Heart left ventricle (tissue), 16 donors: ENCODE data around the gene KMT5B. TPM values are rescaled to one million over a fixed set of nuclear protein-coding genes. Genes with fewer than 3 reads are reported as not detected.

Source experiments
- ATAC-seq, 4 donors: fragments of 200-7000 bp; cut with Tn5 transposase; one replicate each; pipeline ENCODE4 v1.9.1; 2020 to 2022; ENCODE audit warnings: moderate library complexity in 4 of 4, mild to moderate bottlenecking in 3 of 4, moderate number of reproducible peaks in 1 of 4
- DNase-seq, 5 donors: peaks; one replicate each; pipeline ENCODE4 v3.0.0-alpha.2; 2020
- H3K27ac ChIP-seq, 12 donors: fragments of 200-600 bp; sonication (generic) in 4 of 12; one replicate each; pipeline versions ENCODE4 v1.5.0 to v1.8.0; 2016 to 2022; ENCODE audit warnings: mild to moderate bottlenecking in 2 of 12
- H3K27me3 ChIP-seq, 9 donors: fragments of 200-600 bp; sonication (generic) in 2 of 9; one replicate each; pipeline versions ENCODE4 v1.5.1 to v1.8.0; 2016 to 2022; ENCODE audit warnings: mild to moderate bottlenecking in 3 of 9
- H3K36me3 ChIP-seq, 9 donors: fragments of 200-600 bp; sonication (generic) in 2 of 9; one replicate each; pipeline versions ENCODE4 v1.5.0 to v1.8.0; 2018 to 2022; ENCODE audit warnings: mild to moderate bottlenecking in 2 of 9
- H3K4me1 ChIP-seq, 12 donors: fragments of 200-600 bp; sonication (generic) in 4 of 12; one replicate each; pipeline versions ENCODE4 v1.5.0 to v1.8.0; 2016 to 2022; ENCODE audit warnings: mild to moderate bottlenecking in 3 of 12
- H3K4me3 ChIP-seq, 12 donors: fragments of 200-600 bp; sonication (generic) in 4 of 12; one replicate each; pipeline versions ENCODE4 v1.5.0 to v1.8.0; 2017 to 2022; ENCODE audit warnings: mild to moderate bottlenecking in 9 of 12, moderate library complexity in 4 of 12
- H3K9me3 ChIP-seq, 12 donors: fragments of 200-600 bp; sonication (generic) in 4 of 12; one replicate each; pipeline versions ENCODE4 v1.5.0 to v1.8.0; 2016 to 2022; ENCODE audit warnings: mild to moderate bottlenecking in 1 of 12
- POLR2A ChIP-seq, 2 donors: fragments of 450-650 bp; IDR thresholded peaks; one replicate each; pipeline ENCODE4 v1.6.1; 2017; ENCODE audit warnings: antibody characterized with exemption in 2 of 2, mild to moderate bottlenecking in 2 of 2, moderate library complexity in 2 of 2
- WGBS, 4 donors: extraction: QIAGEN DNeasy Blood & Tissue Kit in 2 of 4; methylation state at CpG; one replicate each; pipeline versions ENCODE4 v1.1.5 to v1.1.7; 2013 to 2018; 5-methylcytosine and 5-hydroxymethylcytosine counted together
- intact Hi-C, 10 donors: fragments of 100-400 bp; cut with DNase I; formaldehyde crosslinking; loops; one replicate each; pipeline versions ENCODE4 v1.11.1 to v1.14.2; 2022
- polyA plus RNA-seq, 2 donors: library from polyadenylated mRNA; stranded (reverse); fragments of 200-250 nt; gene quantifications; one replicate each; pipeline ENCODE4 v1.2.3, GENCODE V29; 2013
- total RNA-seq, 9 donors: library from RNA; depleted of rRNA in 2 of 9; stranded (reverse); fragments of >200 nt in 2 of 9; fragmentation: NEBNext Ultra II Directional in 3 of 9; extraction: Animal tissue kit (Norgen Biotek cat#: 25700) in 3 of 9; gene quantifications; one replicate each; pipeline versions ENCODE4 v1.1.0 to v1.2.4, GENCODE V29; 2016 to 2023
- TF ChIP-seq, protein P1 (sequence below), 12 donors: fragments of 200-600 bp; sonication (generic) in 4 of 12; IDR thresholded peaks; one replicate each; pipeline versions ENCODE4 v1.5.0 to v1.8.0; 2018 to 2022; ENCODE audit warnings: antibody characterized with exemption in 12 of 12, mild to moderate bottlenecking in 5 of 12
- donor health status: ischemic (EF 13 %, LVEDD 7.1; RV severe dilation, severe dysfunction).
- donor health status: healthy with polysubstance abuse.
- donor health status: DM: no; HTN: yes; CAD: no.
- donor health status: DM: no; HTN: no; CAD: no.
- donor health status: ischemic (EF 25% LVEDD 6.9; RV normal size, moderate dysfunction).
- donor health status: ischemic (EF 25% LVEDD 5.7; RV mildly dilated, moderate dysfunction).
- donor health status: healthy.
- donor health status: DM: yes; HTN: yes; CAD: no.
- donor health status: ischemic (EF 35%, LVEDD 5.7; RV mildly dilated, moderate dysfunction).
- donor health status: nonischemic (EF 11% LVEDD 7.7; RV severe dilation, severe dysfunction).
- donor health status: DM: yes; HTN: yes; CAD: no.
- donor health status: PGD.
- donor health status: ischemic (EF 29% LVEDD 5.4; RV normal size, mild dysfunction).
- donor health status: nonischemic (EF 23%, LVEDD 6.1; RV moderate dilation, normal function).

The KMT5B gene
- total and polyA plus RNA-seq, 11 donors = 15.5 to 37.0 (median 26.5) TPM

- Histone ChIP-seq H3K4me3 (no peak overlapping the region), H3K27ac (no peak overlapping the region), H3K36me3 (peaks cover 0 to 13% (median 7%) of the 10 kb centered on the region in 9 donors), H3K4me1 (peaks cover 0 to 69% (median 39%) of the 10 kb centered on the region in 12 donors), H3K27me3 (no peaks in the 10 kb centered on the region), H3K9me3 (no peaks in the 10 kb centered on the region)
- DNase-seq (no peak), ATAC-seq (no peak)
- no peak for TF ChIP-seq POLR2A (IDR thresholded peaks at IDR 0.05)
- TF ChIP-seq, protein P1, sequence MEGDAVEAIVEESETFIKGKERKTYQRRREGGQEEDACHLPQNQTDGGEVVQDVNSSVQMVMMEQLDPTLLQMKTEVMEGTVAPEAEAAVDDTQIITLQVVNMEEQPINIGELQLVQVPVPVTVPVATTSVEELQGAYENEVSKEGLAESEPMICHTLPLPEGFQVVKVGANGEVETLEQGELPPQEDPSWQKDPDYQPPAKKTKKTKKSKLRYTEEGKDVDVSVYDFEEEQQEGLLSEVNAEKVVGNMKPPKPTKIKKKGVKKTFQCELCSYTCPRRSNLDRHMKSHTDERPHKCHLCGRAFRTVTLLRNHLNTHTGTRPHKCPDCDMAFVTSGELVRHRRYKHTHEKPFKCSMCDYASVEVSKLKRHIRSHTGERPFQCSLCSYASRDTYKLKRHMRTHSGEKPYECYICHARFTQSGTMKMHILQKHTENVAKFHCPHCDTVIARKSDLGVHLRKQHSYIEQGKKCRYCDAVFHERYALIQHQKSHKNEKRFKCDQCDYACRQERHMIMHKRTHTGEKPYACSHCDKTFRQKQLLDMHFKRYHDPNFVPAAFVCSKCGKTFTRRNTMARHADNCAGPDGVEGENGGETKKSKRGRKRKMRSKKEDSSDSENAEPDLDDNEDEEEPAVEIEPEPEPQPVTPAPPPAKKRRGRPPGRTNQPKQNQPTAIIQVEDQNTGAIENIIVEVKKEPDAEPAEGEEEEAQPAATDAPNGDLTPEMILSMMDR (IDR thresholded peaks at IDR 0.05) = no peak
- WGBS, 4 donors = 77 to 85% (median 81%) methylated on average over 5 of the region's 5 CpGs
- intact Hi-C loops = loop anchor here in 1 of 10 donors (5.0 kb wide), 1 partner anchor 46 kb away; no protein-coding TSS in a partner anchor
These were observed 20.1 kb downstream of the KMT5B start for GRCh38 chr11:68193018-68193417.

- peaks cover 0 to 16% (median 12%) of the 10 kb centered on the region in 9 donors for H3K36me3 ChIP-seq
- no peak for DNase-seq
- H3K27me3 ChIP-seq = no peaks in the 10 kb centered on the region
- no peaks in the 10 kb centered on the region for H3K9me3 ChIP-seq
- peaks cover 0 to 63% (median 36%) of the 10 kb centered on the region in 12 donors for H3K4me1 ChIP-seq
- no peak overlapping the region for H3K4me3 ChIP-seq
- no peak for ATAC-seq
- WGBS, 4 donors = 89 to 93% (median 92%) methylated on average over 5 of the region's 5 CpGs
- TF ChIP-seq POLR2A (IDR thresholded peaks at IDR 0.05) = no peak
- TF ChIP-seq, protein P1 (IDR thresholded peaks at IDR 0.05) = no peak
- no peak overlapping the region for H3K27ac ChIP-seq
- intact Hi-C loops = loop anchor here in 1 of 10 donors (5.0 kb wide), 1 partner anchor 45 kb away; no protein-coding TSS in a partner anchor
These were observed 21.2 kb downstream of the KMT5B start for GRCh38 chr11:68191661-68192579.

- no peak overlapping the region for H3K27ac ChIP-seq
- 79 to 86% (median 83%) methylated on average over 3 of the region's 3 CpGs for WGBS, 4 donors
- H3K36me3 ChIP-seq = peaks cover 0 to 34% (median 29%) of the 10 kb centered on the region in 9 donors
- no peak overlapping the region for H3K4me3 ChIP-seq
- intact Hi-C loops = loop anchor here in 1 of 10 donors (5.0 kb wide), 1 partner anchor 43 kb away; no protein-coding TSS in a partner anchor
- DNase-seq (no peak), ATAC-seq (no peak)
- H3K9me3 ChIP-seq = no peaks in the 10 kb centered on the region
- no peaks in the 10 kb centered on the region for H3K27me3 ChIP-seq
- no peak for TF ChIP-seq POLR2A (IDR thresholded peaks at IDR 0.05)
- TF ChIP-seq, protein P1 (IDR thresholded peaks at IDR 0.05) = no peak
- peaks cover 0 to 53% (median 25%) of the 10 kb centered on the region in 12 donors for H3K4me1 ChIP-seq
These were observed 23.2 kb downstream of the KMT5B start for GRCh38 chr11:68189888-68190287.

- WGBS, 4 donors = 76 to 80% (median 78%) methylated on average over 3 of the region's 3 CpGs
- Histone ChIP-seq H3K9me3 (no peaks in the 10 kb centered on the region), H3K36me3 (peaks cover 0 to 43% (median 37%) of the 10 kb centered on the region in 9 donors), H3K27ac (no peak overlapping the region), H3K27me3 (no peaks in the 10 kb centered on the region), H3K4me3 (no peak overlapping the region), H3K4me1 (peaks cover 0 to 45% (median 21%) of the 10 kb centered on the region in 12 donors)
- TF ChIP-seq POLR2A (IDR thresholded peaks at IDR 0.05) = no peak
- TF ChIP-seq, protein P1 (IDR thresholded peaks at IDR 0.05) = no peak
- intact Hi-C loops = no loop called here
- no peak for ATAC-seq
- DNase-seq = no peak
These were observed 24.0 kb downstream of the KMT5B start for GRCh38 chr11:68189082-68189481.
